Activated T-helper 1 cell treated with anti-CD3 and anti-CD28 coated beads, Interleukin-2, amount 50 U/mL, for 16 hours (primary cell): ENCODE measurements around the gene DNAJC22.
"Not testable (repeated sequence)": the region's sequence is repeated elsewhere in the genome, so short reads cannot be mapped to it uniquely, and the experiment has no call there.

ENCODE experiments used
- DNase-seq, 2 donors: peaks; one replicate each; pipeline ENCODE4 v3.0.0-alpha.2; 2020; ENCODE audit warnings: low read depth in 1 of 2, low spot score in 1 of 2

Gene DNAJC22

DNA sequence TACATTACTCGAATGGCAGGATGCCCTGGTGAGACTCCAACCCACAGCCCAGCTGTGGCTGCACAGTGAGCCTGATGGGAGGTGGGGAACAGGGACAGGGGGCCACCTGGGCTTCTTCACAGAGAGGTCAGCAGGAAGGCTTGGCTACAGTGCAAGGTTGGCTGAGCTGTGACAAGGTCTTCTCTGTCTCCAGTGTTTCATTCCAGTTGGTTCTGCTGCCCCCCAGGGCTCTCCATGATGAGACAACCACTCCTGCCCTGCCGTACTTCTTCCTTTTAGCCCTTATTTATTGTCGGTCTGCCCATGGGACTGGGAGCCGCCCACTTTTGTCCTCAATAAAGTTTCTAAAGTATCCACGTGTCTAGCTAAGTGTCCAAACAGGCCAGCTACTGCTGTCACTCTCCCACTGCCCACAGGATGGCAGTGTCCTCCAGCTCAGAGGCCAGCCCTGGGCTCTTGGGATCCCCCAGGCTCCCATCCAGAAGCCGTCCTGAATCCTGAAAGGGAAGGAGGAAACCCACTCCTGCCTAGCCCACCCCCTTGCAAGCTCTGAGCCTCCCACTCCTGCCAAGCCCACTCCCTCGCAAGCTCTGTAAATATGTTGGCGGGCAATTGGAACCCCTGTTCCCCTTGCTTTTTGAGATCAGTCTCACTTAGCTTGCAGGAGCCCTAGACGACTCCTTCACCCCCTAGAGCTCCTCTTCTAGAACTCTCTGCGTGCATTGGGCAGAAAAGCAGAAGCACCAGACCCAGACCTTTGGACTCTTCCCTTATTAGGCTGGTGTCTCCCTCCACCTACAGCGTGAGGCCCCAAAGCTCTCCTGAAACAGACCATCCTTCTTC lies 15.1 kb upstream of the DNAJC22 start:
- no peak for DNase-seq

DNA sequence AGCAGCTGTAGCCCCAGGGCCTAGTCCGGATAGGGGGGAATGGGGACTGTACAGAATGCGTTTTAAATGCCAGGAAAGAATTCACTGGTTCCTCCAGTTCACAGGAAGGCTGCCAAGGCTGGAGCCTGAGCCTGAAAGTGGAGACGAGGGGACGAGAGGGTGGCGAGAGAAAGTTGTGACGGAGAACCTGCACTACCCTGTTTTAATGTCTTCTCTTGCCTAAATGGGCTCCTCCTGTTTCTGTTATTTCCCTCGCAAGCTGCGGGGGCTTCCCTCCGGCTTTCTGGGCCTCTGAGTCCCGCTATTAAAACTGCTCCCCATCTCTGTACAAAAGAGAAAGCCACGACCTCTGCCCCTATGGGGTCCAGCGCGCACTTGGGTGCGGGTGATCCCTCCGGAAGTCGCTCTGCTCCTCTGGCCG lies 14.2 kb upstream of the DNAJC22 start:
- DNase-seq: no peak

DNA sequence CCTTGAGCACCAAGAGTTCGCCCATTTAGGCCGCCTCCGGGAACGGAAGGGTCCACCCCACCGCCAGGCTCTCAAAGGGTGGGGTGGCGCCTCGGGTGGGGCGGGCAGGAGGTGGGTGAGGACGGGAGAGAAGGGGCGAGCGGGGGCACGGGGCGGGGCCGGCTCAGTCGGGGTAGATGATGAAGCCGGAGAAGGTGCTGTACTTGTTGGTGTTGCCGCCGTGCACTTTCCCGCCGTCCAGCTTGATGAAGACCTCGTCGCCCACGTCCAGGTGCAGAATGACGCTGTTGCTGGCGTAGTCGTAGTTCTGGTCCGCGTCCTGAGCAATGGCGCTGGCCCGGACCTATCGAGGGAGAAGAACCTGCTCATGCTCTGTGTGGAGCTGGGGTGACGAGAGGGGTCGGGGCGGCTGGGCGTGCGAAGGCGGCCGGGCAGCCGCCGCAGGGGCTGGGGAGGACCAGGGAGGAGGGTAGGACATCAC lies 13.8 kb upstream of the DNAJC22 start:
- DNase-seq: no peak

DNA sequence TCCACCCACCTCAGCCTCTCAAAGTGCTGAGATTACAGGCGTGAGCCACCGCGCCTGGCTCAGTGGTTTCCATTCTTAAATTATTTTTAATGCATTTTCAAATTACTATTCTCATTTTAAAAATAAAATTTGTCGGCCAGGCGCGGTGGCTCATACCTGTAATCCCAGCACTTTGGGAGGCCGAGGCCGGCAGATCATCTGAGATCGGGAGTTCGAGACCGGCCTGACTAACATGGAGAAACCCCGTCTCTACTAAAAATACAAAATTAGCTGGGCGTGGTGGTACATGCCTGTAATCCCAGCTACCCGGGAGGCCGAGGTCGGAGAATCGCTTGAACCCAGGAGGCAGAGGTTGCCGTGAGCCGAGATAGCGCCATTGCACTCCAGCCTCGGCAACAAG lies 12.9 kb upstream of the DNAJC22 start:
- DNase-seq: not testable (repeated sequence)

DNA sequence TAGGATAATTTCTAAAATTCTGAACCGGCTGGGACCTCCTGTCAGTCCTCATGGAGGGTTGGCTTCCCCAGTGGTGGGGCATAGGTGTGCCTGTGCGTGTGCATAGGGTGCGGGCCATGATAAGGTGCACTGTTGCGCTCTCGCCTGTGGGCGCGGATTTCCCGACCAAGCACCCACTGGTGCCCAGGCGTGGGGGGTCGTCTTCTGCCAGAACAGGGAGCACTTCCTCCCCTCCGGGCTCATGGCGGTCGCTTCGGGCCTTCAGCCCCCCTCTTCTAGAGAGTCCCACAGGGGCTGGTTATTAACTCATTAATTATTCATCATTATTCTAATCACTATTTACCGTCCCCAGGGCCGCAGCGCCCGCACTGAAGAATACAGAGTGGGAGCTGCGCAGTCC lies 12.5 kb upstream of the DNAJC22 start:
- no peak for DNase-seq

DNA sequence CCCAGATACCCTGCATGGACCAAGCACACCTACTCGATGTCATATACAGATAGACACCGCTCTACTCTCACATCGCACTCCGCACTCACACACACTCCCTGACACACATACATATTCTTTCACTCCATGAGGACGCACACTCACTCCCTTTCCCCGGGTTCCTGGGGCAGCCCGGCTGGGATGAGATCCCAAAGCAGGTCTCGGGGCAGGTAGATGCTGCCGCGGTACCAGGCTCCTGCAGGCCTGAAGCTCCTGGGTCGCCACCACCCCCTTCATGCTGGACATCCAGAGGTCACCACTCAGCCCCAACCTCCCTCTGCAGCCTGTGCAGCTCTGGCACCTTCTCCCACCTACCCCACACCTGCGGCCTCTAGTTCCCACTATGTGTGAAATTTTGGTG lies 12.0 kb upstream of the DNAJC22 start:
- DNase-seq: no peak

DNA sequence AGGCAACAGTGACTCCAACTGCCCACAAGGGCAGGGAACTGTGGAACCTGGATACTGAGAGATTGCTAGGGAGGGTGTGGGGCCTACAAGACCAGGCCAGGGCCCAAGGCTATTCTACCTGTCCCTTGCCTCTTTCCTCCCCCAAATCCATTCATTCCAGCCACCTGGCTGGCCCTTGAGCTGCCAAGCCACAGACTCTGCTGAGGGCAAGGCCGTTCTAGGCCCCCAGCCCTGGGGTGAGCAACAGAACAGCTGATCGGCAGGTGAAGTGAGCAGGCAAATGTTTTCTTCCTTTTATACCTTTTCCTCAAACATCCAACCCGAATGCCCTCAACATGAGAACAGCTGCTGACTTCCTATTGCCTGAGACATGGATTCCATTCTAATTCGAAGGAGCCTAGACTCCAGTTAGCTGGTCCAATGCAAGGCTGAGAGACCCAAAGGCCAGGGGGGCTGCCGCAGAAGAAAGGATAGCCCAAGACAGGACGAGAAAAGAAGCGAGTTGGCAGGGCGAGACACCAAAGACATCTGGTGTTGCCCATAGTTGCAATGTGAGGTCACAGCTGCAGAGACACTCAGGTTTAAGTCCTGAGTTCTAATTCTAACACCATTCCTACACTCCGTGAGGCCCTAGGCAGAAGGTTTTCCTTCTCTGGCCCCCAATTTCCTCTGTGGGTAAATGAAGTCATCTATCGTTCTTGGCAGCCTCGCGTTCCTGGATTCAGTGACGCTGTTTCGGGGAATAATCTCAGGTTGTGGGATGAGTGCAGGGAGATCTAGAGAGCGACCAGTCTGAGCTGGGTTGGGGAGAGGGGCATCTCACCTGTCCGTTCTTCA lies 11.4 kb upstream of the DNAJC22 start:
- no peak for DNase-seq

DNA sequence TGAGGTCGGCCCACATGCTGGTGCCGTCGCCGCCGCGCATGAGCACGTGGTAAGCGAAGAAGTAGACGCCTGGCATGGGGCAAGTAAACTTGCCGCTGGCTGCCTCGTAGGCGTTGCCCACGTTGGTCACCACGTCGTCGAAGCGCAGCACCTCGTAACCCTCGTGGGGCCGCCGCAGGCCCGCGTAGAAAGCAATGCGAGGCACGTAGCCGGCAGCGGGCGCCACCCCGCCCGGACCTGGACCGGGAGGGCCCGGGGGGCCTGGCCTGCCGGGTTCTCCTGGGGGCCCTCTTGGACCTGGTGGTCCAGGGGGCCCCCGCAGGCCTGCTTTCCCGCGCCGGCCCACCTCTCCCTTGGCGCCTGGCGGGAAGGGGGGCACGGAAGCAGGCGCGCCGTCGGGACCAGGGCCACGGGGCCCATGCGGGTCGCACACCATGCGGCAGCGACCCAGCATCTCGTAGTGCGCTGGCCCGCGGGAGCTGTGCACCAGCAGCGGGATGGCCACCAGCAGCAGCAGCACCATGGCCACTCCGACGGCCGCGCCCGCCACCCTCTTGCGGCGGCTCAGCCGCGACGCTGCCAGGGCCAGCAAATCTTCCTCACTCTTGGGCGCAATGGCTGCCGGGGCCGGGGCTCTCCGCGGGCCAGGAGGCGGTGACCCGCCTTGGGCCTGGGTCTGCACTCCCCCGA lies 10.6 kb upstream of the DNAJC22 start:
- no peak for DNase-seq

DNA sequence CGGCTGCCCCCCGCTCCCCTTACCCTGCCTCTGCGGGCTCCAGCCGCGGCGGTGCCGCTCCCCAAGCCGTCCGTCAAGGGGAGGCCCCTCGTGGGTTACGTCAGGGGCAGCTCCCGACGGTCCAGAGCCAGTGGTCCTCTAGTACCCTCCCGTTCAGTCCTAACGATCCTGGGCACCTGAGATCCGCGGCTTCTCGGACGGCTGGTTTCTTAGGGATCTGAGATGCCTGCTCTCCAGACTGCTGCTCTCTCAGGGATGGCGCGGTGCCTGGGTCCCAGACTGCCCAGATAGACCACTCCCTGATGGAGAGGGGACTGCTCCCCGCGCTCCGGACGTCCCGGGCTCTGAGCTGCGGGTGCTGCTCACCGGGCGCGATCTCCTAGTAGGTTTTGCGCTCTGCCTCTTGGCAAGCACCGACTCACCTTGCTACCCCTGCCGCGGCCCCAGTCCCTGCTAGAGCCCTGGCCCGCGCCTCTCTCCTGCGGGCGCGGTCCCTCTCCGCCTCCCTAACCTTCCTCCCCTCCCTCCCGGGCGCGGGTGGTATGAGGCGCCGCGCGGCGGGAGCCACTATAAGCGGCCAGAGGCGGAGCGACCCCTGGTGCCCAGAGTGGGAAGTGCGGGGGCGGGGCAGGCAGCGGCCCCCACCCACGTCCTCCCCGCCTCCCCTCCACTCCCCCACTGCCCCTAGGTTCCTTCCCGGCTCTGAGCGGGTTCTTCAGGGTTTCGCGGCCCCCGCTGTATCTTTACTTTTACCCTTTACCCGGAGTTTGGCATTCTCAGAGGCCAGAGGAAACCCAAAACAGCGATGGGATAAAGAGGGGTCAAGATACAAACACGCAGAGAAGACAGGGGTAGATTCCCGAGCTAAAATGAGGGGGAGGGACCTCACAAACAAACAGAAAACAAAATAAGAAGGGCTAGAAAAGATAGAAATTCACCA lies 9.8 kb upstream of the DNAJC22 start, which contains the start of gene C1QL4:
Gene C1QL4, minus strand, starts transcription at position 544 of the 940 bp plus-strand sequence. CDS start 711 bp downstream, outside the sequence.
- peak; percentile 82 to 87 for DNase-seq

DNA sequence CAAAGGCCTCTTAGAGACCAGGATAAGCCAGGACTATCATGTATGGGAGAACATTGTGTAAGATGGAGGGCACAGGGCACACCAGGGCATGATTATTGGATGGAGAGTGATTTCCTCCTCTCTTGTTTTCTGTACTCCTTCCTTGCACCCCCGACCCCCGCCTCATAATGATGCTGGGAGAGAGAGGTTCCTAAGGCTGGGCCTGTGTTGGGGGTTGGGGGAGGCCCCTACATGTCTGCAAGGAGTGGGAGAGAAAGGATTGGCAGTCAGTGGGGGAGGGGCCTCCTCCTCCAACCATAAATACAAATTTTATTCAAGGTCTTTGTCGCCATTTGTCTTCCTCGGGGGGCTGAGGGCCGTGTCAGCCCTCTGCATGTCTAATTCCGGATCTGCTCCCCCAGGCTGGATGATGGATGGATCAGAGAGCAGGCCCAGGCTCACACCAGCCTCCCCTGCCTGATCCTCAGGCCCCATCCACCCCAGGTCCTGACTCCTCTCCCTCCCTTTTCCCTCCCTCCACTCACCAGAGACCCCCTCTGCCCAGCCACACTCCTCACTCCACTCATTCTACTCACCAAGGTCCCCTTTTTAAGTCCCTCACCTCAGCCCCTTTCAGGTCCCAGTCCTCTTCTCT lies 7.7 kb upstream of the DNAJC22 start:
- DNase-seq: no peak

DNA sequence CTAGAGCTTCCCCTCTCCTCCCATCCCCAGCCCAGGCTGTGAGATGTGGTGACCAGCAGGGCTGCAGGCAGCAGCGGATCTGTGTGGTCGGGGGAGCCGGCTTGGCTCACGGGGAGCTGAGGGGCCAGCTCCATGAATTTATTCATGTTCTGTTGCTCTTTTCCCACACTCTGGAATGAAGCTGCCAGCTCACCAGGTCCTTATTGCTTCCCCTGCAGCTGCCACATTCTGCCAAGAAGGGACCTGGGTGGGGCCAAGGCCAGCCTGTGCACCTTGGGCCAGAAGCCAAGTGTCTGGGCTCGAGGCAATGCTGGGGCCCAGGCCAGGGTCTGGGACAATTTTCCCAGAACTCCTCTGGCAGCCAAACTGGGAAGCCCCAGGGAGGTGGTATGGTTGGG lies 7.2 kb upstream of the DNAJC22 start:
- no peak for DNase-seq

DNA sequence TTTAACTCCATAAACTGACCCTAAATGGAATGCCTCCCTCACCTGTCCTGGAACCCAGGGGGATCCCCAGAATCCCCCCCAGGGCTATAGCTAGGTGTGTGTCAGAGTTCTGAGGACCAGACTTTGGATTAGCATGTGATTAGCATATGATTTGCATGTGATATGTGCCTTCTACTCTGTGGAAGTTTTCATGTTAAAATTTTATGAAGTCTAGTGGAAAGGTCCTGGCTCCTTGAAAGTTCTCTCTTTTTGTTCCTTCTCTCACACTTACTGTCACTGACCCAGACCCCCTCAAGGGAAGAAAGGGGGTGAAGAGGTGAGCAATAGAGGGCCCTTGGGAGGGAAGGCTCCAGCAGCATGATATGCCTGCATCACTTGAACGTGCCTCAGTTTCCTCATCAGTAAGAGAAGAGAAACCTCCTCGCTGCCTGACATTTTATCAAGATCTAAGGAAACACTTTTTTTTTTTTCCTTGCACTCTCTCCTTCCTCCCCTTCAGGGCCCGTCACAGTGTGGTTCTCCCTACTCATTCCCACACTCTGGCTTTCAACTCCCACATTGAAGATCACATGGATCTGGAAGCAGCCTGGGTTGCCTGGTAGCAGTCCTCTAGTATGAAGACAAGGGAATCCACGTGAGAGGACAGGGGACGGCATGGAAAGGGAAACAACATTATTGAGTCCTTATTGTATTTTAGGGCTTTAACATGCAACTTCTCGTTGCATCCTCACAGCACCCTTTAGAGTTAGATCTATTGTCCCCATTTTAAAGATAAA lies 6.4 kb upstream of the DNAJC22 start:
- DNase-seq: no peak

DNA sequence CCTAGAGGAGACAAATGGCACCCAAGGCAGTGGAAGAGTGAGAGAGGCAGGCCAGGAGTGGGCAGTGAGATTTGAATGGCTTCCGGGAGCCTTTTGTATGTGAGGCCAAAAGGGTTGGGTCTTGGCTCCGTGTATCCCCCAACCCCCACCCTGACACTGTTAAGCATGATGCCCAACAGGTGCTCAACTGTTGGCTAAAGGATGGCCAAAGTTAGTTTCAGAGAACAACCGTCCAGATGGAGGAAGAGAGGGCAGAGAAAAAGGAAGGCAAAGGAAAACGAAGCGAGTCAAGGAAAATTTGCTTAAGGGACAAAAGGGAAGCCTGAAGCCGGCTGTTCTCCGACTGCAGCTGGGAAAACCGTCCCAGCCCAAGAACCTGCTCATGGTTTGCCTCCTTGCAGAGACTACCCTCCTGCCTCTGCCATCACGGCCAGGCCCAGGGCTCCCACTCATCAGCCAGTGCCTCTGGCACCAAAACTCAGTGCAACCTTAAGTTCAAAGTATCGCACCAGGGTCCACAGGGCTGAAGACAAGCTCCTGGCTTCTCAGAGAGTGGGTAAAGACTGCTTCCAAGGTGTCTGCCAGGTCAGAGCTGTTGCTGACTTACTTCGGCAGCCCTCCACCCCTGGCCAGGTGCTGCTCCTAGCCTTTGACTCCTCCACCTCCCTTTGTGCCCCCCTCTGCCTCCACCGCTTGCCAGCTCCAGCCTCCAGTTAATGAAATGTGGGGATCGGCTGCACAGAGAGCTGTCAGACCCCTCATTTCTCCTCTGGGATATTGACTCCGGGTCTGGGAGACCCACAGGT lies 5.5 kb upstream of the DNAJC22 start:
- DNase-seq: no peak

DNA sequence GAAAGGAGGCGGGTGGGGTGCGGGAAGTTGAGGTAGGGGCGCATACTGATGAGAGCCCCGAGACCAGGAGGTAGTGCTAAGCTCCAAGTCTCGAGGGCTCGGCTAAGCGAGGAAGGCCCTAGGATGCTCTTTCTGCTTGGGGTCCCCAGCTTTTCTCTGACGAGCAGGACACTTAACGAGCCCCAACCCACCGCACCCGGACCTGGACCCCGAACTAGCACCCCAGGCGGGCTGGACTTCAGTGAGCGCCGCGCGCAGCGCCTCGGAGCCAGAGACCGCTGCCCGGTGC lies 5.0 kb upstream of the DNAJC22 start:
- DNase-seq: no peak

DNA sequence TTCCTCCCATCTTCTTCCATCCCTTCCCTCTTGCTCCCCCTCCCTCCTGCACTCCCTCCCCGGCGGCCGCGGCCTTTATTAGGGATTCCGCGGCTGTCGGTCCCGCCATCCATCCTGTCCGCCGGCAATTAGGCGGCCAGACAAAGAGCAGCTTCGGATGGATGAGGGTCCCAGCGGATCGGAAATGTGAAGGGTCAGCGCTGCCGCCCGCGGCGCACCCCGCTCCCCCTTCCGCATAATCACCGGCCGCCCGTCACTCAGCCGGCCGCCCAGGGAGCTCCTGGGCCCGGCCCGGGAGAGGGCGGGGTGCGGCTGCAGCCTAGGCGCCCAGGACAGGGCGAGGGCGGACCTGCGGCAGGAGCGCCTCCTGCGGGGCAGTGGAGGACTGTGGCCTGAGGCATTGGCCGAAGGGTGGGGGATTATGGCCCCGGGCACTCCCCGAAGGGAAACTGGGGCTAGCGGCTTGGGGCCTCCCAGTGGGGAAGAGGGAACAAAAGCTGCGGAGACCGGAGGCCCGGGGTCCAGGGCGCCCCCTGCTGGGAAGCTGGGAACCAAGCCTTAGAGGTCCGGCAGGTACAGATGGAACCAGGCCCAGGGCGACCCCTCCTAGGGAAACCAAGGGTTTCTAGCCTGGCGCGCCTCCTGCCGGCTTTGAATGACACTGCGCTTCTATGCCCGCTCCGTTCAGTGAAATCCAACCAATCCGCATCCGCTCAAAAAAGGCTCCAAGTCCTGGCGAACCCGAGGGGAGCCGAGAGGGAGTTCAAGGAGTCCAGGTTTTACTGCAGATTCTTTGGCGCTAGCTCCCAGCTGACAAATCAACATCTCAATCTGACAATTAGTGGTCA lies 4.4 kb upstream of the DNAJC22 start:
- DNase-seq: peak; percentile 49 to 54

DNA sequence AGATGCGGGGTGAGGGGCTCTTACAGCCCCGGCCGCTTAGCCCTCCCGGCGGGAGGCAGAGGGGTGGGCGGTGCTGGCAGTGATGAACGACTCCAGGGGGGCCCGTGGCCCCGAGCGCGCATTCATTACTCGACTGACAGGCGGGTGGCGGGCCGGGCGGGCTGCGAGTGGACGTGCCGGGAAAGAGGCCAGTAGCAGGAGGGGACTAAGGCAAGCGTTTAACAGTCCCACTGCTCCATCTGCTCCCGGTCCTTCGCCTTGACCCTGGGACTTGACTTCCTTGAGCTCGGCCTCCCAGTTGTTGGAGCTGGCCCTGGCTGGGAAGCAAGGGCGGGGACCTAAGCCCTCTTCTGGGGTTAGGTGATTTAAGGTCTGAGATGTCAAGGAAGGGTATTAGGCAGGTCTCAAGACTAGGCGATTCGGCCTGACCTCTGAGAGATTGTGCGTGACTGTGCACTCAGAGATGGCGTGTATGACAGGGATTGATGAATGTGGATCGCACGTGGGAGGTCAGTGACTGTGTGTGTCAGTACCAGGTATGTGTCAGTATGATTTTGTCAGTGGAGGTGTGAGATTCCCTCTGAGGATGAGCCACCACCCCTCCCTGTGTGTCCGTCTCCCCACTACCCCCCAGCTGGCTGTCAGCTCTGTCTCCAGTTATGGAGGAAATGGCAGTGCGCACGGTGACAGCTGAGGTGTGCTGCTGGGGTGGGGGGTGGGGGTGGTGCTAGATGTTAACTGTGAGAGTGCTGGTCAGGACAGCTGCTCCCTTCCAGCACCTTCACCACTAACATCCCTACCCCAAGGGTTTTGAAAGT lies 3.6 kb upstream of the DNAJC22 start:
- peak in 1 of 2 donors; percentile 37 for DNase-seq
